BJ (cell line): ENCODE results near the gene NCS1. TPM values are rescaled to one million over a fixed set of nuclear protein-coding genes. Genes with fewer than 3 reads are reported as not detected.

ENCODE experiments used
- CTCF ChIA-PET: fragments of 350-600 bp; formaldehyde crosslinking; extraction: SDS; loops from one replicate; lab custom pipeline; 2021; ENCODE audit warnings: antibody characterized with exemption, inconsistent platforms; lab: Yijun Ruan, JAX
- POLR2A ChIA-PET: fragments of 300-600 bp; sonication (Branson Sonifier 250); formaldehyde crosslinking; extraction: SDS; loops from one replicate; lab custom pipeline; 2021; ENCODE audit warnings: antibody characterized with exemption; lab: Charles Lee
- DNase-seq: peaks from one replicate; pipeline ENCODE4 v3.0.0-alpha.2; 2011; ENCODE audit warnings: low read depth
- H3K27me3 ChIP-seq: 2 replicates; pipeline ENCODE4 v1.6.0; 2011; ENCODE audit warnings: low read length; ENCODE audit not compliant: control insufficient read depth, insufficient read depth
- H3K36me3 ChIP-seq: 2 replicates; pipeline ENCODE4 v1.5.1; 2011; ENCODE audit warnings: low read length; ENCODE audit not compliant: control insufficient read depth, insufficient read depth
- H3K4me3 ChIP-seq: 2 replicates; pipeline ENCODE4 v1.5.1; 2011; ENCODE audit warnings: low read depth, mild to moderate bottlenecking, control low read depth, low read length
- polyA plus RNA-seq: library from polyadenylated mRNA; depleted of rRNA; stranded (reverse); fragments of >200 nt; gene quantifications from 2 replicates; pipeline ENCODE4 v1.2.3, GENCODE V29; 2011
- TF ChIP-seq, protein P1 (sequence below): IDR thresholded peaks from 2 replicates; pipeline ENCODE4 v1.5.1; 2011; ENCODE audit warnings: low read depth, mild to moderate bottlenecking, control low read depth, inconsistent platforms, low read length, moderate library complexity; ENCODE audit not compliant: insufficient read depth

NCS1 gene
- polyA plus RNA-seq, 1 experiment = 67.7 TPM

DNA sequence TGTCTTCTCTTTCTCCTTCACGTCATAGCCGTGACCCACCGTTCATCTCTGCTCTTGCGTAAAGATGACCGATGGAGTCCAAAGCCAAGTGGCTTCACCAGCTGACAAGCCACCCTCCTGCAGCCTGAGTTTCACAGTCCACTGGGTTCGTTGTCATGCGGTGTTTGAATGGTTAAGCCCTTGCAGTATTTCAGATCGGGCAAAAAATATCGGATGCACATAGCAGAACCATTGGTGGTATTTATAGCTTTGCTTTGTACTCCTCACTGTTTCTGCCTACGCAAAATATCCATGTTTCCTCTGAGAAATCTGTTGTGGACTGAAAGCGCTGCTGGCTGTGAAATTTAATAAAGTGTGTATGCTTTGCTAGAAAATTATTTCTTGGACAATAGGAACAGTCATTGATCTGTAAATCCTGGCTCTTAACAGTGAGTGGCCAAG lies 34.5 kb upstream of the NCS1 start:
- no peak overlapping the region for H3K4me3 ChIP-seq

DNA sequence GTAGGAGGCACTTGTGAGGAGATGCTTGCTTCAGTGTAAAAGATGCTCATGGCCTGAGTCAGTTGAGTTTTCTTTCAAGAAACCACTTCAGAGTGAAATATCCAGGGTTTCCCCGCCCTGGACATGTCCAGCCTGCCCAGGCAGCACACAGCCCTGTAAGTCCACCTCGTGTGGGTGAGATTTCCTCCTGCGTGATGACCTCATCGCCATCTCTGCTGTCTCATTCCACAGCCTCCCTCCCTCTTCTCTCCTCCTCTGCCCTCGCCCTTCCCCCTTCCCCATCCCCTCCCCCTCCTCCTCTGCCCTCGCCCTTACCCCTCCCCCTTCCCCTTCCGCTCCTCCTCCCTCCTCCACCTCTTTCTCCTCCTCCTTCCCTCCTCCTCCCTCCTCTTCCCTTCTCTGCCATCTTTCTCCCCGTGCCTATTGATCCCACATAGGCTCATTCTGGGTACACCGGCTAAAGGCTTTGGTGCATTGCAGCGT lies 34.0 kb upstream of the NCS1 start:
- H3K27me3 ChIP-seq = no peaks in the 10 kb centered on the region
- TF ChIP-seq, protein P1, sequence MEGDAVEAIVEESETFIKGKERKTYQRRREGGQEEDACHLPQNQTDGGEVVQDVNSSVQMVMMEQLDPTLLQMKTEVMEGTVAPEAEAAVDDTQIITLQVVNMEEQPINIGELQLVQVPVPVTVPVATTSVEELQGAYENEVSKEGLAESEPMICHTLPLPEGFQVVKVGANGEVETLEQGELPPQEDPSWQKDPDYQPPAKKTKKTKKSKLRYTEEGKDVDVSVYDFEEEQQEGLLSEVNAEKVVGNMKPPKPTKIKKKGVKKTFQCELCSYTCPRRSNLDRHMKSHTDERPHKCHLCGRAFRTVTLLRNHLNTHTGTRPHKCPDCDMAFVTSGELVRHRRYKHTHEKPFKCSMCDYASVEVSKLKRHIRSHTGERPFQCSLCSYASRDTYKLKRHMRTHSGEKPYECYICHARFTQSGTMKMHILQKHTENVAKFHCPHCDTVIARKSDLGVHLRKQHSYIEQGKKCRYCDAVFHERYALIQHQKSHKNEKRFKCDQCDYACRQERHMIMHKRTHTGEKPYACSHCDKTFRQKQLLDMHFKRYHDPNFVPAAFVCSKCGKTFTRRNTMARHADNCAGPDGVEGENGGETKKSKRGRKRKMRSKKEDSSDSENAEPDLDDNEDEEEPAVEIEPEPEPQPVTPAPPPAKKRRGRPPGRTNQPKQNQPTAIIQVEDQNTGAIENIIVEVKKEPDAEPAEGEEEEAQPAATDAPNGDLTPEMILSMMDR = no peak
- ChIA-PET POLR2A (no interaction called here), CTCF (no interaction called here)
- peak; percentile 88 for DNase-seq
- H3K36me3 ChIP-seq = peaks cover 6% of the 10 kb centered on the region; the same call in 1 of the 2 replicates
- H3K4me3 ChIP-seq = no peak overlapping the region

More for the DNA sequence above, 34.5 kb upstream of the NCS1 start:
- TF ChIP-seq, protein P1 = no peak
- CTCF ChIA-PET = no interaction called here
- POLR2A ChIA-PET = no interaction called here
- no peak for DNase-seq
- Histone ChIP-seq H3K27me3 (no peaks in the 10 kb centered on the region), H3K36me3 (peaks cover 6% of the 10 kb centered on the region; the same call in 1 of the 2 replicates)

DNA sequence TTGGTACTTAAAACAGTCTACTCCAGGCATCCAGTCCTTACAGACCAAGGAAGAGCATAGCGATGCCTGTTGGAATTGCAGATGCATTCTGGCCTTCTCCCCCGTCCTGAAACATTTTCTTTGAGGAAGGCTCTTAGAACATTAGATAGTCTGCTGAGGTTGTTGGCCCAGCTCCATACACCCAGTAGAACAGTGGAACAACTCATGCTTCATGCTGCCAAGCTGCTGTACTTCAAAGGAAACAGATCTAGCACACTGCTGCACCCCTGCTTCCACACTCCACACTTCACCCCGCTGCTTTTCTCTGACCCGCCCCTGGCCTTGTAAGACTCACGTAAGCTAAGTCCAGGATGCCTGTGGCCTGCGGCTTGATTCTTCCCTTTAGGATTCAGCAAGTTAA lies 33.4 kb upstream of the NCS1 start:
- TF ChIP-seq, protein P1 = no peak
- Histone ChIP-seq H3K27me3 (no peaks in the 10 kb centered on the region), H3K4me3 (no peak overlapping the region), H3K36me3 (peaks cover 3% of the 10 kb centered on the region; the same call in 1 of the 2 replicates)
- CTCF ChIA-PET = no interaction called here
- DNase-seq = peak; percentile 86
- POLR2A ChIA-PET = no interaction called here

DNA sequence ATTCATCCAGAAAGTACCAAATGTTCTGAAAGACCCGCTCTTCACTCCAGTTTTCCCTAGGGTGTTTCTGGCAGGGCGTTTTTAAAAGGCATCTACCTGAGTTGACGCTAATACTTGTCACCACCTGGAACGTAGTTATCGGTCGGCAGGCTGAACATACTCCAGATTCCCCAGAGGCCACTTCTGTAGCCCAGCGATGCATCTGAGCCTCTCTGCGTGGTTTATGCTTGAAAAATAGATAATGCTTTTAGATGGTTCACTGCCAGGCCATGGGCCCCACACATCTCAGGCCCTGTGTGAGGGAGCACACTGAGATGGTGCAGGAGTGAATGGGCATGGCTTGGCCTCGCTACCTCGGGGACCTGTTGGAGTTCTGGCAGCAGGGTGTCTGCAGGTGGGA lies 33.0 kb upstream of the NCS1 start:
- Histone ChIP-seq H3K36me3 (peaks cover 3% of the 10 kb centered on the region; the same call in 1 of the 2 replicates), H3K4me3 (no peak overlapping the region), H3K27me3 (no peaks in the 10 kb centered on the region)
- POLR2A ChIA-PET = no interaction called here
- CTCF ChIA-PET = no interaction called here
- TF ChIP-seq, protein P1 = no peak
- DNase-seq = no peak

GRCh38 chr9:130140706-130141105 lies 31.5 kb upstream of the NCS1 start:
- Histone ChIP-seq H3K27me3 (no peaks in the 10 kb centered on the region), H3K4me3 (no peak overlapping the region), H3K36me3 (peaks cover 3% of the 10 kb centered on the region; the same call in 1 of the 2 replicates)
- CTCF ChIA-PET = no interaction called here
- TF ChIP-seq, protein P1 = no peak
- no peak for DNase-seq
- POLR2A ChIA-PET = no interaction called here
